BJ (cell line): ENCODE measurements around the gene SYT6. TPM values are rescaled to one million over a fixed set of nuclear protein-coding genes. Genes with fewer than 3 reads are reported as not detected.

Experiments
- CTCF ChIA-PET: fragments of 350-600 bp; formaldehyde crosslinking; extraction: SDS; loops from one replicate; lab custom pipeline; 2021; ENCODE audit warnings: antibody characterized with exemption, inconsistent platforms; lab: Yijun Ruan, JAX
- POLR2A ChIA-PET: fragments of 300-600 bp; sonication (Branson Sonifier 250); formaldehyde crosslinking; extraction: SDS; loops from one replicate; lab custom pipeline; 2021; ENCODE audit warnings: antibody characterized with exemption; lab: Charles Lee
- DNase-seq: peaks from one replicate; pipeline ENCODE4 v3.0.0-alpha.2; 2011; ENCODE audit warnings: low read depth
- H3K27me3 ChIP-seq: 2 replicates; pipeline ENCODE4 v1.6.0; 2011; ENCODE audit warnings: low read length; ENCODE audit not compliant: control insufficient read depth, insufficient read depth
- H3K36me3 ChIP-seq: 2 replicates; pipeline ENCODE4 v1.5.1; 2011; ENCODE audit warnings: low read length; ENCODE audit not compliant: control insufficient read depth, insufficient read depth
- H3K4me3 ChIP-seq: 2 replicates; pipeline ENCODE4 v1.5.1; 2011; ENCODE audit warnings: low read depth, mild to moderate bottlenecking, control low read depth, low read length
- CTCF ChIP-seq: IDR thresholded peaks from 2 replicates; pipeline ENCODE4 v1.5.1; 2011; ENCODE audit warnings: low read depth, mild to moderate bottlenecking, control low read depth, inconsistent platforms, low read length, moderate library complexity; ENCODE audit not compliant: insufficient read depth
- polyA plus RNA-seq: library from polyadenylated mRNA; depleted of rRNA; stranded (reverse); fragments of >200 nt; gene quantifications from 2 replicates; pipeline ENCODE4 v1.2.3, GENCODE V29; 2011; rRNA removed

SYT6 gene
- polyA plus RNA-seq, 1 experiment: not detected

GRCh38 chr1:114048232-114048631 lies 105.4 kb downstream of the SYT6 start:
- Histone ChIP-seq H3K4me3 (no peak overlapping the region), H3K27me3 (peaks cover 3% of the 10 kb centered on the region), H3K36me3 (no peaks in the 10 kb centered on the region)
- ChIA-PET CTCF (interaction anchor here (1.7 kb wide), 1 partner anchor 15 kb away, joined by 6 read pairs; no protein-coding TSS in a partner anchor), POLR2A (no interaction called here)
- no peak for TF ChIP-seq CTCF
- no peak for DNase-seq

GRCh38 chr1:114043548-114043947 lies 110.1 kb downstream of the SYT6 start:
- DNase-seq: no peak
- TF ChIP-seq CTCF: no peak
- Histone ChIP-seq H3K27me3 (peaks cover 7% of the 10 kb centered on the region), H3K4me3 (no peak overlapping the region), H3K36me3 (no peaks in the 10 kb centered on the region)
- CTCF ChIA-PET: no interaction called here
- POLR2A ChIA-PET: no interaction called here

GRCh38 chr1:114043054-114043453 lies 110.6 kb downstream of the SYT6 start:
- H3K4me3 ChIP-seq: no peak overlapping the region
- no peak for TF ChIP-seq CTCF
- DNase-seq: no peak
- no peaks in the 10 kb centered on the region for H3K36me3 ChIP-seq
- POLR2A ChIA-PET: no interaction called here
- CTCF ChIA-PET: no interaction called here
- H3K27me3 ChIP-seq: peaks cover 7% of the 10 kb centered on the region

- Histone ChIP-seq H3K36me3 (no peaks in the 10 kb centered on the region), H3K4me3 (no peak overlapping the region), H3K27me3 (peaks cover 7% of the 10 kb centered on the region)
- ChIA-PET POLR2A (no interaction called here), CTCF (interaction anchor here (1.3 kb wide), 1 partner anchor 22 kb away, joined by 5 read pairs; no protein-coding TSS in a partner anchor)
- TF ChIP-seq CTCF: no peak
- DNase-seq: no peak
Measured at GRCh38 chr1:114040273-114041015, 113.2 kb downstream of the SYT6 start.

Other genes starting within 250 kb of the SYT6 start
- 9.5 and 13.2 TPM in 2 replicates for gene AP4B1, start 249.1 kb downstream of the SYT6 start, polyA plus RNA-seq
- gene DCLRE1B, start 248.5 kb downstream of the SYT6 start, polyA plus RNA-seq: 3.4 and 4.5 TPM in 2 replicates
- gene HIPK1, start 224.5 kb downstream of the SYT6 start, polyA plus RNA-seq: 27.6 and 29.7 TPM in 2 replicates
- 72.6 and 76.8 TPM in 2 replicates for gene OLFML3, start 174.4 kb downstream of the SYT6 start, polyA plus RNA-seq